Mucosa of stomach (tissue), 1 donor: Measurements from ENCODE around the gene WIF1.

ENCODE experiments used
- H3K27me3 ChIP-seq: one replicate; pipeline ENCODE4 v1.7.0; 2013; ENCODE audit warnings: mild to moderate bottlenecking, low read length; ENCODE audit not compliant: control insufficient read depth, insufficient read depth
- H3K36me3 ChIP-seq: one replicate; pipeline ENCODE4 v1.7.0; 2013; ENCODE audit warnings: low read length; ENCODE audit not compliant: control insufficient read depth, insufficient read depth
- H3K4me1 ChIP-seq: one replicate; pipeline ENCODE4 v1.7.0; 2013; ENCODE audit warnings: mild to moderate bottlenecking, low read length; ENCODE audit not compliant: control insufficient read depth, insufficient read depth
- H3K4me3 ChIP-seq: one replicate; pipeline ENCODE4 v1.7.0; 2013; ENCODE audit warnings: low read length
- H3K9ac ChIP-seq: one replicate; pipeline ENCODE4 v1.7.0; 2013; ENCODE audit warnings: mild to moderate bottlenecking, low read length, moderate library complexity
- H3K9me3 ChIP-seq: one replicate; pipeline ENCODE4 v1.7.0; 2013; ENCODE audit warnings: mild to moderate bottlenecking, low read length, moderate library complexity; ENCODE audit not compliant: control insufficient read depth
- donor health status: Pancreatic carcinoma.

The WIF1 gene

GRCh38 chr12:65016881-65017650, 104.0 kb downstream of the WIF1 start:
- no peaks in the 10 kb centered on the region for H3K9me3 ChIP-seq
- H3K9ac ChIP-seq: no peak overlapping the region
- no peaks in the 10 kb centered on the region for H3K36me3 ChIP-seq
- H3K4me1 ChIP-seq: peaks cover 4% of the 10 kb centered on the region
- H3K4me3 ChIP-seq: no peak overlapping the region
- H3K27me3 ChIP-seq: no peaks in the 10 kb centered on the region

- Histone ChIP-seq H3K4me3 (no peak overlapping the region), H3K4me1 (no peaks in the 10 kb centered on the region), H3K9ac (no peak overlapping the region), H3K36me3 (no peaks in the 10 kb centered on the region), H3K9me3 (no peaks in the 10 kb centered on the region), H3K27me3 (no peaks in the 10 kb centered on the region)
Measured at GRCh38 chr12:65015850-65016249, 105.3 kb downstream of the WIF1 start.

GRCh38 chr12:65014504-65015271, 106.4 kb downstream of the WIF1 start:
- Histone ChIP-seq H3K4me3 (no peak overlapping the region), H3K4me1 (no peaks in the 10 kb centered on the region), H3K9ac (no peak overlapping the region), H3K9me3 (no peaks in the 10 kb centered on the region), H3K36me3 (no peaks in the 10 kb centered on the region), H3K27me3 (no peaks in the 10 kb centered on the region)

- no peaks in the 10 kb centered on the region for H3K36me3 ChIP-seq
- H3K9ac ChIP-seq: no peak overlapping the region
- H3K4me3 ChIP-seq: no peak overlapping the region
- no peaks in the 10 kb centered on the region for H3K9me3 ChIP-seq
- no peaks in the 10 kb centered on the region for H3K4me1 ChIP-seq
- no peaks in the 10 kb centered on the region for H3K27me3 ChIP-seq
Measured at GRCh38 chr12:65010437-65010836, 110.7 kb downstream of the WIF1 start.

GRCh38 chr12:65005716-65006115, 115.4 kb downstream of the WIF1 start:
- no peaks in the 10 kb centered on the region for H3K36me3 ChIP-seq
- no peak overlapping the region for H3K4me3 ChIP-seq
- no peaks in the 10 kb centered on the region for H3K4me1 ChIP-seq
- no peaks in the 10 kb centered on the region for H3K27me3 ChIP-seq
- H3K9ac ChIP-seq: no peak overlapping the region
- H3K9me3 ChIP-seq: no peaks in the 10 kb centered on the region

- Histone ChIP-seq H3K4me3 (no peak overlapping the region), H3K9ac (no peak overlapping the region), H3K9me3 (no peaks in the 10 kb centered on the region), H3K27me3 (no peaks in the 10 kb centered on the region), H3K36me3 (no peaks in the 10 kb centered on the region), H3K4me1 (no peaks in the 10 kb centered on the region)
Measured at GRCh38 chr12:65004270-65004669, 116.8 kb downstream of the WIF1 start.
